Tibial artery (tissue), 4 donors: Measurements from ENCODE around the gene PKD2L1.

Source experiments
- DNase-seq, 2 donors: peaks; one replicate each; pipeline ENCODE4 v3.0.0-alpha.2; 2019
- H3K27ac ChIP-seq, 2 donors: fragments of 200-600 bp; sonication (generic) in 1 of 2; 1 replicate in 1 of 2; 2 replicates in 1 of 2; pipeline ENCODE4 v1.5.1; 2018 to 2019; ENCODE audit warnings: mild to moderate bottlenecking in 1 of 2
- H3K27me3 ChIP-seq, 2 donors: fragments of 200-600 bp; sonication (generic) in 1 of 2; one replicate each; pipeline versions ENCODE4 v1.5.1 to v1.6.0; 2016 to 2019
- H3K36me3 ChIP-seq, 3 donors: fragments of 200-600 bp; sonication (generic) in 2 of 3; one replicate each; pipeline ENCODE4 v1.5.1; 2016 to 2019; ENCODE audit warnings: mild to moderate bottlenecking in 2 of 3
- H3K4me1 ChIP-seq, 4 donors: fragments of 200-600 bp; sonication (generic) in 2 of 4; 1 replicate in 3 of 4; 2 replicates in 1 of 4; pipeline ENCODE4 v1.5.1; 2016 to 2019
- H3K4me3 ChIP-seq, 2 donors: fragments of 200-600 bp; sonication (generic) in 1 of 2; 1 replicate in 1 of 2; 2 replicates in 1 of 2; pipeline ENCODE4 v1.5.1; 2018 to 2019; ENCODE audit warnings: mild to moderate bottlenecking in 2 of 2
- H3K9me3 ChIP-seq, 3 donors: fragments of 200-600 bp; sonication (generic) in 1 of 3; one replicate each; pipeline ENCODE4 v1.5.1; 2016 to 2019
- intact Hi-C: fragments of 100-400 bp; cut with DNase I; formaldehyde crosslinking; loops from one replicate; pipeline ENCODE4 v1.15.0; 2023; ENCODE audit warnings: low total_unique reads
- TF ChIP-seq, protein P1 (sequence below), 2 experiments: fragments of 200-600 bp in 1 of 2; fragments of 450-650 bp in 1 of 2; IDR thresholded peaks; one replicate each; pipeline ENCODE4 v1.5.1; 2017 to 2019; ENCODE audit warnings: antibody characterized with exemption in 2 of 2, mild to moderate bottlenecking in 1 of 2, moderate library complexity in 1 of 2

PKD2L1 gene

DNA sequence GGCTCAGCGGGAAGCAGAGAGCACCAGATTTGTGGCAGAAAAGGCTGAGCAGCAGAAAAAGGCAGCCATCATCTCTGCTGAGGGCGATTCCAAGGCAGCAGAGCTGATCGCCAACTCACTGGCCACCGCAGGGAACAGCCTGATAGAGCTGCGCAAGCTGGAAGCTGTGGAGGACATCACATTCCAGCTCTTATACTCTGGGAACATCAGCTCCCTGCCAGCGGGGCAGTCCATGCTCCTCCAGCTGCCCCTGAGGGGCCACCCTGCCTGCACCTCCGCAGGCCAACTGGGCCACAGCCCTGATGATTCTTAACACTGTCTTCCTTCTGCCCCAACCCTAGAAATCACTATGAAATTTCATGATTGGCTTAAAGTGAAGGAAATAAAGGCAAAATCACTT lies 81.2 kb downstream of the PKD2L1 start:
- DNase-seq = no peak
- H3K36me3 ChIP-seq = peaks cover 63 to 100% (median 73%) of the 10 kb centered on the region in 3 donors
- TF ChIP-seq, protein P1, sequence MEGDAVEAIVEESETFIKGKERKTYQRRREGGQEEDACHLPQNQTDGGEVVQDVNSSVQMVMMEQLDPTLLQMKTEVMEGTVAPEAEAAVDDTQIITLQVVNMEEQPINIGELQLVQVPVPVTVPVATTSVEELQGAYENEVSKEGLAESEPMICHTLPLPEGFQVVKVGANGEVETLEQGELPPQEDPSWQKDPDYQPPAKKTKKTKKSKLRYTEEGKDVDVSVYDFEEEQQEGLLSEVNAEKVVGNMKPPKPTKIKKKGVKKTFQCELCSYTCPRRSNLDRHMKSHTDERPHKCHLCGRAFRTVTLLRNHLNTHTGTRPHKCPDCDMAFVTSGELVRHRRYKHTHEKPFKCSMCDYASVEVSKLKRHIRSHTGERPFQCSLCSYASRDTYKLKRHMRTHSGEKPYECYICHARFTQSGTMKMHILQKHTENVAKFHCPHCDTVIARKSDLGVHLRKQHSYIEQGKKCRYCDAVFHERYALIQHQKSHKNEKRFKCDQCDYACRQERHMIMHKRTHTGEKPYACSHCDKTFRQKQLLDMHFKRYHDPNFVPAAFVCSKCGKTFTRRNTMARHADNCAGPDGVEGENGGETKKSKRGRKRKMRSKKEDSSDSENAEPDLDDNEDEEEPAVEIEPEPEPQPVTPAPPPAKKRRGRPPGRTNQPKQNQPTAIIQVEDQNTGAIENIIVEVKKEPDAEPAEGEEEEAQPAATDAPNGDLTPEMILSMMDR (IDR thresholded peaks at IDR 0.05) = no peak

DNA sequence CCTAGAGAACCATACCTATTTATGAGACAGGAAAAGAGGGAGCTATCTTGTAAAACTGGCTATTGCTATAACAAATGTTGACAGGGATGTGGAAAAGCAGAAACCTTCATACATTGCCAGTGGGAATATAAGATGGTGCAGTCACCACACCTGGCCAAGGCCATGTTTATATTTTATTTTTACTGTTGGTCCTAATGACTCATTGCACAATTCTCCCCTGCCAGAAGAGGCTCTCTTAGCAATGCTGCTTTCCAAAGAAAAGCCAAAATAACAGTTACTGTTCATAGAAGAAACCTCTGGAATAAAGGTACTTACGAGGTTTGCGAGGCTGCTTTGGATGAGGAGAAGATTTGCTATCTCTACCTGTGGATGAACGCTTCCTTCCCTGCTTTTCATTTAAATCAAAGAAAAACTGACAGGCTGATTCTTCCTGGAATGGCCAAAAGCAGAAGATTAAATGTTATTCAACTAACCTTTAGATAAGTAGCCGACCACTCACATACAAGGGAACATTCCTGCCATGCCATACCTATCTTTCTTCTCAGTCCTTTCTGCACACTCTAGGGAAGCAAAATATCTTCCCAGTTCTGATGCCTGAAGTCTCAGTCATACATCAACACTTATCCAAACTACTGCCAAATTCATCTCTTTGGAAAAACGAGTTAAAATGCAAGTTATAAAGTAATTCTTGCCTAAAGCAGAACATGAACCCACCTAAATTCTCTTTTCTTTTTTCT lies 84.4 kb downstream of the PKD2L1 start:
- Histone ChIP-seq H3K27ac (no peak overlapping the region), H3K4me3 (no peak overlapping the region), H3K9me3 (no peaks in the 10 kb centered on the region), H3K36me3 (peaks cover 56 to 98% (median 70%) of the 10 kb centered on the region in 3 donors), H3K4me1 (no peaks in the 10 kb centered on the region), H3K27me3 (no peaks in the 10 kb centered on the region)
- intact Hi-C loops = no loop called here
- DNase-seq = no peak
- TF ChIP-seq, protein P1 (IDR thresholded peaks at IDR 0.05) = no peak

More for the DNA sequence above, 81.2 kb downstream of the PKD2L1 start:
- no peaks in the 10 kb centered on the region for H3K9me3 ChIP-seq
- H3K4me1 ChIP-seq = no peaks in the 10 kb centered on the region
- H3K27me3 ChIP-seq = no peaks in the 10 kb centered on the region
- intact Hi-C loops = no loop called here
- no peak overlapping the region for H3K4me3 ChIP-seq
- no peak overlapping the region for H3K27ac ChIP-seq

- Histone ChIP-seq H3K9me3 (no peaks in the 10 kb centered on the region), H3K36me3 (peaks cover 53 to 96% (median 80%) of the 10 kb centered on the region in 3 donors), H3K27me3 (no peaks in the 10 kb centered on the region), H3K27ac (no peak overlapping the region), H3K4me3 (no peak overlapping the region), H3K4me1 (no peaks in the 10 kb centered on the region)
- intact Hi-C loops = no loop called here
- TF ChIP-seq, protein P1 (IDR thresholded peaks at IDR 0.05) = no peak
- DNase-seq = no peak
These were observed 90.2 kb downstream of the PKD2L1 start for GRCh38 chr10:100239851-100240250.

DNA sequence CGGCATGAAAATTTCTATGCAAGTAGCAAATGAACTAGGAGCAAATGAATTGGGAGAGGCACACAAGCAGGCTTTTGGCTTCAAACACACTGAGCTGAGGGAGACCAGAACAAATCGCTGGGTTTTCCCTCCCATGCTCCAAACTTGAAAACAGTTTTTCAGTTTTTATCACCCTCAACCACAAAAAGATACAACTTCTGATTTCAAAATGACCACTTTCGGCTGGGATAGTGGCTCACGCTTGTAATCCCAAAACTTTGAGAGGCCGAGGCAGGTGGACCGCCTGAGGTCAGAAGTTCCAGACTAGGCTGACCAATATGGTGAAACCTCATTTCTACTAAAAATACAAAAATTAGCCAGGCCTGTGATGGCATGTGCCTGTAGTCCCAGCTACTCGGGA lies 91.6 kb downstream of the PKD2L1 start:
- no peaks in the 10 kb centered on the region for H3K4me1 ChIP-seq
- no peak overlapping the region for H3K27ac ChIP-seq
- no peaks in the 10 kb centered on the region for H3K9me3 ChIP-seq
- DNase-seq = no peak
- TF ChIP-seq, protein P1 (IDR thresholded peaks at IDR 0.05) = no peak
- peaks cover 45 to 95% (median 73%) of the 10 kb centered on the region in 3 donors for H3K36me3 ChIP-seq
- H3K4me3 ChIP-seq = no peak overlapping the region
- no peaks in the 10 kb centered on the region for H3K27me3 ChIP-seq
- intact Hi-C loops = no loop called here
